K562 (cell line): ENCODE measurements around the gene HEY2. TPM values are rescaled to one million over a fixed set of nuclear protein-coding genes. Genes with fewer than 3 reads are reported as not detected.
A peak's percentile ranks its signal among the peaks of the same experiment; 100 is the strongest.

Experiments
- CHAMP1 ChIP-seq: fragments of 450-650 bp; IDR thresholded peaks from 2 replicates; pipeline ENCODE4 v1.6.1; 2016; ENCODE audit warnings: mild to moderate bottlenecking
- DPF2 ChIP-seq: fragments of 450-650 bp; IDR thresholded peaks from 2 replicates; pipeline ENCODE4 v1.6.1; 2016
- HDGF ChIP-seq: fragments of 450-650 bp; IDR thresholded peaks from 2 replicates; pipeline ENCODE4 v1.6.1; 2016
- IRF2 ChIP-seq: sonication (generic); formaldehyde crosslinking; IDR thresholded peaks from 2 replicates; pipeline ENCODE4 v1.8.1; 2022; ENCODE audit warnings: mild to moderate bottlenecking, missing genetic modification reagents
- MITF ChIP-seq: IDR thresholded peaks from 2 replicates; pipeline ENCODE4 v1.6.1; 2014; ENCODE audit warnings: antibody characterized with exemption
- RB1 ChIP-seq: fragments of 450-650 bp; IDR thresholded peaks from 2 replicates; pipeline ENCODE4 v1.6.1; 2017; ENCODE audit warnings: low read depth, mild to moderate bottlenecking
- TCF7 ChIP-seq: sonication (generic); IDR thresholded peaks from 2 replicates; pipeline ENCODE4 v1.6.1; 2016; ENCODE audit warnings: antibody characterized with exemption, borderline replicate concordance
- ZBTB33 ChIP-seq: sonication (generic); formaldehyde crosslinking; IDR thresholded peaks from 2 replicates; pipeline ENCODE4 v1.8.1; 2023; ENCODE audit warnings: mild to moderate bottlenecking, missing genetic modification reagents
- ZC3H4 ChIP-seq: sonication (generic); formaldehyde crosslinking; IDR thresholded peaks from 2 replicates; pipeline ENCODE4 v1.9.0; 2021; ENCODE audit warnings: missing genetic modification reagents, borderline replicate concordance
- ZNF277 ChIP-seq: fragments of 250-450 bp; sonication (Bioruptor Pico); IDR thresholded peaks from 2 replicates; pipeline ENCODE4 v1.8.0; 2022; ENCODE audit warnings: inconsistent platforms, mild to moderate bottlenecking, moderate library complexity, borderline replicate concordance
- ZNF398 ChIP-seq: fragments of 250-450 bp; sonication (Bioruptor Pico); IDR thresholded peaks from 2 replicates; pipeline ENCODE4 v1.8.0; 2021; ENCODE audit warnings: moderate library complexity, mild to moderate bottlenecking, inconsistent platforms
- ZNF449 ChIP-seq: fragments of 250-450 bp; sonication (Bioruptor Pico); IDR thresholded peaks from 2 replicates; pipeline ENCODE4 v1.8.0; 2022; ENCODE audit warnings: moderate library complexity, mild to moderate bottlenecking, inconsistent platforms
- ZNF589 ChIP-seq: fragments of 200-800 bp; sonication (Bioruptor generic); IDR thresholded peaks from 2 replicates; pipeline ENCODE4 v1.6.1; 2016; ENCODE audit warnings: low read depth, missing genetic modification characterization, missing compliant biosample characterization
- ZNF740 ChIP-seq, 3 experiments: fragments of 200-800 bp in 1 of 3; sonication (Bioruptor generic) in 1 of 3; sonication (generic) in 1 of 3; formaldehyde crosslinking in 1 of 3; IDR thresholded peaks; 2 replicates each; pipeline versions ENCODE4 v1.6.1 to v1.8.0; 2016 to 2022; ENCODE audit warnings: mild to moderate bottlenecking in 2 of 3, missing compliant biosample characterization in 2 of 3, missing genetic modification characterization in 2 of 3, missing genetic modification reagents in 1 of 3
- polyA plus RNA-seq, 8 experiments: library from polyadenylated mRNA; depleted of rRNA in 4 of 8; stranded (reverse) in 5 of 8; unstranded in 3 of 8; fragments of >200 nt; fragmentation: Nextera tagmentation in 2 of 8; fragmentation: Illumina TruSeq in 1 of 8; extraction: Ambion mirVana in 2 of 8; extraction: Trizol in 1 of 8; gene quantifications; 2 replicates each; pipeline versions ENCODE4 v1.2.1 to v1.2.3, GENCODE V29; 2011 to 2014; ENCODE audit warnings: inconsistent platforms in 1 of 8, missing spikeins in 1 of 8
- total RNA-seq, 7 experiments: library from RNA; depleted of rRNA in 6 of 7; stranded (reverse); fragments of >200 nt in 6 of 7; fragmentation: Illumina TruSeq in 2 of 7; extraction: Trizol in 2 of 7; gene quantifications; 2 replicates each; pipeline versions ENCODE4 v1.2.1 to v1.2.3, GENCODE V29; 2011 to 2021; ENCODE audit warnings: low replicate concordance in 1 of 7

HEY2 gene
- total and polyA plus RNA-seq, 9 of the 15 experiments (the other 6 are each of a cell fraction or from before 2014, with no cell fraction given), result 0.03 to 0.07 (median 0.06) TPM; not detected in 5

- no peak for TF ChIP-seq CHAMP1
- TF ChIP-seq HDGF, result no peak
- peak; percentile 87 for TF ChIP-seq DPF2
- no peak for TF ChIP-seq RB1
- no peak for TF ChIP-seq TCF7
- TF ChIP-seq IRF2 (CRISPR knock-in tag), result no peak
- TF ChIP-seq ZNF449 (CRISPR knock-in tag), result no peak
- no peak for TF ChIP-seq ZC3H4 (CRISPR knock-in tag)
- TF ChIP-seq ZNF398 (CRISPR knock-in tag), result no peak
- TF ChIP-seq ZNF277 (CRISPR knock-in tag), result no peak
- no peak for TF ChIP-seq ZBTB33
- no peak for TF ChIP-seq ZNF740 (CRISPR knock-in tag; IDR thresholded peaks at IDR 0.05)
- TF ChIP-seq ZNF740 (tag; IDR thresholded peaks at IDR 0.05), result no peak
- no peak for TF ChIP-seq ZNF589 (CRISPR knock-in tag)
- 0 out of 2 replicates have a peak, but pooled peaks have one; percentile 62 for TF ChIP-seq MITF
Observed at GRCh38 chr6:125789576-125790357, 40.3 kb downstream of the HEY2 start (continued).
